Measurements from ENCODE around the gene OLIG1.
A peak's percentile ranks its signal among the peaks of the same experiment; 100 is the strongest.

The OLIG1 gene

DNA sequence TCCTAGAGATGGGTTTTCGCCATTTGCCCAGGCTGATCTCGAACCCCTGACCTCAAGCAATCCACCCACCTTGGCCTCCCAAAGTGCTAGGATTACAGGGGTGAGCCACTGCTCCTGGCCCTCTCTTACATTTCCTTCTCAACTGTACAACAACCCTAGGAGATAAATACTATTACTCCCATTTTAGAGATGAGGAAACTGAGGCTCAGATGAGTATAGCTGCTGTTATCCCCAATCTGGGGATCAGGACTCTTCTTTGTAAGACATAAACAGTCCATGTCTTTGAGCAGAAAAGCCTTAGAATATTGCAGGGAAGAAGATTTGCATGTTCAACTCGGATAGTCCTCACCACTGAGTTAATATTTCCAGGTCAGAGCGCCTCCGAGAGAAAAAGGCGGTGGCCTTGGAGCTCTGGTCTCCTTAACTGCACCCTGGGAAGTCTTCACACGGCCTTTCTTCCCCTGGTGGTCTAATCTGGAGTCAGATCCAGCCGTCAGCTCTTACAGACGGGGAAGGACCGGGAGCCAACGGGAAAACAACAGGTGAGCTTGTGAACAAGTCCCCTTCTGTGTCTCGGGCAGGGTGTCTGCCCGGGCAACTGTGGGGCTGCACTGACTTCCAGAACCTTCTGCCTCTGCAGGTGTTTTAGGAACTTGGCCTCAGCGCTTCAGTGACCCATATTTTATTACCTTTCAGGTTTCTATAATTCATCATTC lies 5.9 kb upstream of the OLIG1 start:
- no peak for DNase-seq

- no peak for DNase-seq
Measured at GRCh38 chr21:33064623-33065390, 5.1 kb upstream of the OLIG1 start.

DNA sequence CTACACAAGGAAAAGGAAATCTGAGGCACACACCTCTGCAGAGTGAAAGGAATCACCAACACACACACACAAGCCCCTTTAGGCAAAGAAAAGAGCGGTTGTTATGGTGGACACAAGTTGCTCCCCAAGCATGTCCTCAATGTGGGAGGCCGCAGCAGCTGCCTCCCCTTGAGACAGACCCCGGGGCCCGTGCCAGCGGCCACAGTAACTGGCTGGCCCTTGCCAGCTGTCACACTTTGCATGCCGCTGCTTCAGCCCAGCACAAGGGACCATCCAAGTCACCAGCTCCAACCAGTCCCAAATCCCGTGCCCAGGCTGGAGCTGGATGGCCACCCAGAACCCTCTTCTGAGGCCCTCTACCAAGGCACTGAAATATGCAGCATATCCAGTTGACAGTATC lies 2.9 kb upstream of the OLIG1 start:
- no peak for DNase-seq

DNA sequence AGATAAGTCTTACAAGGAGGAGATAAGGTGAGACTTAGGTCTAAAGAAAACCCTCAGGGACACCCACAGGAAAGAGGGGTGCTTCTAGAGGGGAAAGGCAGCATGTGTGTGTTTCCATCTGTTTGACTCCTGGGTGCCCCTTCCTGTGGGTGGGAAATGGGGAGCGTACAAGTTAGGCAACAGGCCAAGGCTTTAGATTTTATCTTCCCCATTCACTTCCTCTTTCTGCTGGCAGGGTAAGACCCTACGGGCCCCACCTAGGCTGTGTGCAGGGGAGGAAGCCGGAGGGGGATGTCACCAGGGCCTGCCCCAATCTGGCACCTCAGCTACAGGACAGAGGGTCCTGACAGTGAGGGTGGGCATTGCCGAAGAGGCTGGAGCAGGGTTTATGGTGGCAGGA lies 2.5 kb upstream of the OLIG1 start:
- DNase-seq = no peak

- no peak for DNase-seq
Measured at GRCh38 chr21:33069243-33069642, 698 bp upstream of the OLIG1 start.

DNA sequence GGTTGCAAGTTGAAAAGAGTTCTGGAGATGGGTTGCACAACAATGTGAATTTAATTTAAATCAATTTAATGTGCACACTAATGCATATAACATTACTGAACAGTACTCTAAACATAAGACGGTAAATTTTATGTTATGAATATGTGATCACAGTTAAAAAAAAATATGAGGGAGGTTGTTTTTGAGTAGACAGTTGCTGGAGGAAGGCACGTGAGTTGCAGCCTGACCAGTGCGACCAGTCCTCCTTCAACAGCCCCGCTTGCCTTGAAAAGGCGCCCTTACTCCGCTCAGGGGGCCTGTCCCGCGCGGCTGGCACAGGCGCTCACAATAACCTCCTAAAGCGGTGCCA lies 322 bp upstream of the OLIG1 start:
- DNase-seq = no peak

DNA sequence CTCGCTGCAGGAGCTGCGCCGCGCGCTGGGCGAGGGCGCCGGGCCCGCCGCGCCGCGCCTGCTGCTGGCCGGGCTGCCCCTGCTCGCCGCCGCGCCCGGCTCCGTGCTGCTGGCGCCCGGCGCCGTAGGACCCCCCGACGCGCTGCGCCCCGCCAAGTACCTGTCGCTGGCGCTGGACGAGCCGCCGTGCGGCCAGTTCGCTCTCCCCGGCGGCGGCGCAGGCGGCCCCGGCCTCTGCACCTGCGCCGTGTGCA lies 730 bp downstream of the OLIG1 start:
- no peak for DNase-seq

GRCh38 chr21:33070998-33071769 lies 1.2 kb downstream of the OLIG1 start:
- DNase-seq = peak; percentile 46

DNA sequence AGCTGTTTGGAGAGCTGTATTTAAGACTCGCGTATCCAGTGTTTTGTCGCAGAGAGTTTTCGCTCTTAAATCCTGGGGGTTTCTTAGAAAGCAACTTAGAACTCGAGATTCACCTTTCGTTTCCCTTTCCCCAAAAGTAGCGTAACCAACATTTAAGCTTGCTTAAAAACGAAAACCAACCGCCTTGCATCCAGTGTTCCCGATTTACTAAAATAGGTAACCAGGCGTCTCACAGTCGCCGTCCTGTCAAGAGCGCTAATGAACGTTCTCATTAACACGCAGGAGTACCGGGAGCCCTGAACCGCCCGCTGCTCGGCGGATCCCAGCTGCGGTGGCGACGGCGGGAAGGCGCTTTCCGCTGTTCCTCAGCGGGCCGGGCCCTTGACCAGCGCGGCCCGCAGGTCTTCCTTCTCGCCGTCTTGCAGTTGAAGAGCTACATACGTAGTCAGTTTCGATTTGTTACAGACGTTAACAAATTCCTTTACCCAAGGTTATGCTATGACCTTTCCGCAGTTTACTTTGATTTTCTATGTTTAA lies 1.9 kb downstream of the OLIG1 start:
- peak; percentile 7 for DNase-seq

DNA sequence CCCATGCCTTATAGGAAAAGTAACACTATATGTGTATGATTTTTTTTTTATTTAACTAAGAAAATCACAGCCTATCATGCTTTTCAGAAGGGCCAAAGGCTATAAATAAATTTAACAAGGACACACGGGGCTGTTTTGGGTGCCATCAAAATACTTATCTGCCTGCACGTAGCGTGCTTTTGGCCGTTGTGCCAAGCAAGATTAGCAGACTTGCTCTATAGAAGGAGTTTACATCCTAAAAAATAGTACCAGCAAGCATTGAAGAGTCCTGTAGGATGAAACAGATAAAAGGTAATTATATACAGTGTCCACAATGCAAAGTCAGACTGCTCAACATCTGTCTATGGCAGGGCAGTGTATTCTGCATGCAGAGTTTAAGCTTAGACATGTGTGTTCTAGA lies 3.7 kb downstream of the OLIG1 start:
- no peak for DNase-seq

DNA sequence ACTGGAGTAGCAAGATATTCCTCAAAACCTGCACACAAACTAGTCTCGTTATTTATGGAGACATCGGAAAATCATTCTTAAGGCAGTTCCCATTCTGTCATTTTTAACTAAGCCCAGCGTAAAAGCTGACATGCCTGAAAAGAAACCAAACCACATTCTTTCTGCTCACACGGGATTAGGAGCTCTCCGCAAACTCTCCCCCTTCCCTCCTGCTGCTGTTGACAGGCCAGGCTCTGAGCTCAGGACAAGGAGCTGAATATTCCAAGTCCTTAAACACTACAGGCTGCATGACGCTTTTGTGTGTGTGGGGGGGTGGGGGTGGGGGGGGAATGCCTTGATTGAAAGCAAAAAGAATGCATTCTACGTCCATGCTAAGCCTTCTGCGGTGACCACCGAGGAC lies 5.2 kb downstream of the OLIG1 start:
- no peak for DNase-seq

DNA sequence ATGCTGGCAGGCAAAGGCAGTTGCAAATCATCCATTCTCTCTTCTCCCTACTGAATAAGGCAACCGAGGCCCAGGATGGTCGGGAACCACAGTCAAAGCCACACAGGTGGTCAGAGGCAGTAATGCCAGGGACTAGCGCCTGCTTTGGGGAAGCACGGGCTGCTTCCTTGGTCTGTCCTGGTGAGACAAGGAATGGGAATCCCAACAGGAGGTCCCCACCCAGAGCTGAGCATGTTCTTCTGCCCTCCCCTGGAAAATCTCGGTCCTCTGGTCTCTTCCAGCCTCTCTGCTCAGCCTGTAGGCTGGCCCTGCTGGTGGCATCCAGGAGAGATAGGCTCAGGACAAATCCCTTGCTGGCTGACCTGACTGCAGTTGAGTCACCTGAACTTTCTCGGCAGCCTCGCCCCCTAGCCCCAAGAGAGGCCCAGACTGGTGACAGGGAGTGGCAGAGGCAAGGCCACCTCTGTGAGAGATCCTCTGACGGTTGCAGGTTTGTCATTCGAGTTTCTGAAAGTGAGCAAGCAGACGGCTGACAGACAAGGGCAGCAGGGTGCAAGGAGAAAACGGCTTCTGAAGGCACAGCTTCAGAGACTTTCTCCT lies 5.8 kb downstream of the OLIG1 start:
- DNase-seq = no peak

DNA sequence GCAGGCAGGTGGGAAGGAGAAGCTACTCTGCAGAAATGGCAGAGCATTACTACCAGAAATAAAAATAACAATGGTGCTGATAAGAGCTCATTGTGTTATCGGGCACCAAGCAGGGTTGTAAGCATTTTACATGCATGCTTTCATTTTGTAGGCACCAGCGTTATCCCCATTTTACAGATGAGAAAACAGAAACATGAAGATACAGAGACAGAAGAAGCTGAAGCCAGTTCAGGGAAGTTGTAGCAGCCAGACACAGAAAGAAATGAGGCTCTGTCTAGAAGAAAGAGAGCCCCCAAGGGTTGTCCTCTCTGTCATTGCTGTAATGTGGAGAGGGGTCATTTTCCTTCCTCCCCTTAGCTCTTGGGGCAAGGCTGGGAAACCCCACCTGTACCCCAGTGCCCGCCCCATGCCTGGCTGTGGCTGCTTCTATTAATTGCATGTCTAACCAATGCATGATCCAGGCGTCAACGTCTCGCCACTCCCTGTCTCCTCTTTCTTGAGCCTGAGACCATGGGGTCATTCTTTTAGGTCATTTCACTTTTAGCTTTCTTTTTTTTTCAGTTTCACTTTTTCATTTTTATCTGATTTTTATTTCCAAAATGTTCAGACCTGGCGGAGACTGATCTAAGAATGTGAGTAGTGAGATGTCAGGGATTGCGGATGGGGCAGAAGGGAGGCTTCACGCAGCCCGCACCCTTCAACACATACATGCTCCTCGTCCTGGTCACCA lies 6.8 kb downstream of the OLIG1 start:
- DNase-seq = no peak

GRCh38 chr21:33078907-33079582 lies 9.1 kb downstream of the OLIG1 start:
- peak; percentile 43 for DNase-seq

DNA sequence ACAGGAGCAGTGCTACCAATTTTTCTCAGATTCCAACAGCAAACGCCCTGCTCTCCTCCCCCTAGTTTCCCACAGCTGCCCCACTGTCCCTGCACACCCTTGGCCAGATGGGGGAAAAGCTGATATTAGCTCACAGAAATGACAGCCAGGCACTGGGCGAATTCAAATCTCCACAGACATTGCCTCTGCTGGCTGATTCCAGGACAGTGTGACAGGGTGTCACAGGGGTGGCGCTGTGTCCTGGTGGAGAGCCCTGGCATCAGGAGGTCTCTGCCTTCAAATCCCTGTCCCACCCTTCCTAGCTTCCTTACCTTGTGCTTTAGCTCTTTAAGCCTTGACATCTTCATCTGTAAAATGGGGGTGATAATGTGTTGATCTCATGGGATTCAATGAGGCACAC lies 10.4 kb downstream of the OLIG1 start:
- DNase-seq = no peak

- DNase-seq = no peak
Measured at GRCh38 chr21:33080776-33081175, 10.8 kb downstream of the OLIG1 start.

DNA sequence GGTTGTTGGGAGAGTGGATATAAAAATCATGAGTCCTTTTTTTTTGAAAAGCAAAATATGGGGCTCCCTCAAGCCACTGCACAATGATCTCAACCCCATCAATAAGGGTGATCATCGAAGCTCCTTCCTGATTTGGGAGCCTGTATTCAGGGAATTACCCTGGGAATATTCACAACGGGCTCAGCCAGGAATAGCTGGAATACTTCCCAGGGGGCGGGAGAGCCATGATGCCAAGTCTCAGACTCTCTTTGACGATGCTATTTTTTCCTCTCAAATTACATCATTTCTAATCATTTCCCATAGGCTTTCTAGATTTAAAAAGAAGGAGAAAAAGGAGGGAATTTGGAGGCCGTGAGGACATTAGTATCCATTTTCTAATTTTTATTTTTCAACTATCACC lies 18.4 kb downstream of the OLIG1 start:
- DNase-seq = no peak

GRCh38 chr21:33089395-33090119 lies 19.6 kb downstream of the OLIG1 start:
- DNase-seq = no peak

- no peak for DNase-seq
Measured at GRCh38 chr21:33096426-33096825, 26.5 kb downstream of the OLIG1 start.

DNA sequence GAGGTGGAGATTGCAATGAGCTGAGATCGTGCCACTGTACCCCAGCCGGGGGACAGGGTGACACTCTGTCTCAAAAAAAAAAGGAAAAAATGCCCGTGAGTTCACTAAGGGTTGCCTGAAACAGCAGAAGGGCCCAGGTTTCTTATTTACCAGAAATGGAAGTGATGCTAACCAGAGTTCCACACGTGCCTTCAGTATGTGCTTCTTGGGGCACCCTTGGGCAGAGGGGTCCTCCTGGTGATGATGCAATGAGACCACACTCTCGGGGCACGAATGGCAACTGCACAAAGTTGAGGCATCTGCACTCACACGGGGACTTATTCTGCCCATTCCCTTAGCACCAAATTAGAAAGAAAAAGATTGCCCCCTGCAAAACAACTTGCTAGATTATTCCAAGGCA lies 29.2 kb downstream of the OLIG1 start:
- no peak for DNase-seq

GRCh38 chr21:33101300-33101911 lies 31.5 kb downstream of the OLIG1 start:
- DNase-seq = no peak

Data from stimulated activated CD4-positive, alpha-beta T cell treated with anti-CD3 and anti-CD28 coated beads, Interleukin-15, amount 100 ng/mL, for 24 hours (primary cell).